Body of pancreas (tissue), 4 donors: Measurements from ENCODE around the gene SHF. TPM values are rescaled to one million over a fixed set of nuclear protein-coding genes. Genes with fewer than 3 reads are reported as not detected.
"Not testable (repeated sequence)": the region's sequence is repeated elsewhere in the genome, so short reads cannot be mapped to it uniquely, and the experiment has no call there.

Experiments used
- ATAC-seq: fragments of 150-250 bp; one replicate; pipeline ENCODE4 v1.9.1; 2016
- DNase-seq, 4 donors: peaks; one replicate each; pipeline ENCODE4 v3.0.0-alpha.2; 2019
- H3K27ac ChIP-seq, 4 donors: fragments of 200-600 bp; sonication (generic); 1 replicate in 3 of 4; 2 replicates in 1 of 4; pipeline versions ENCODE4 v1.5.1 to v1.6.1; 2016 to 2019; ENCODE audit warnings: mild to moderate bottlenecking in 1 of 4, mixed read lengths in 1 of 4, moderate library complexity in 1 of 4
- H3K27me3 ChIP-seq, 2 donors: fragments of 200-600 bp; sonication (generic); one replicate each; pipeline ENCODE4 v1.6.0; 2016; ENCODE audit warnings: mild to moderate bottlenecking in 1 of 2
- H3K36me3 ChIP-seq, 2 donors: fragments of 200-600 bp; sonication (generic); replicated peaks in 1 of 2; 2 replicates each; pipeline ENCODE4 v1.5.1; 2016; ENCODE audit warnings: low read depth in 2 of 2; ENCODE audit not compliant: insufficient read depth in 1 of 2
- H3K4me1 ChIP-seq: fragments of 200-600 bp; sonication (generic); one replicate; pipeline ENCODE4 v1.6.0; 2016
- H3K4me3 ChIP-seq, 2 donors: fragments of 200-600 bp; sonication (generic); 1 replicate in 1 of 2; 2 replicates in 1 of 2; pipeline ENCODE4 v1.5.1; 2016 to 2019
- H3K9me3 ChIP-seq, 3 donors: fragments of 200-600 bp; sonication (generic); 1 replicate in 2 of 3; 2 replicates in 1 of 3; pipeline ENCODE4 v1.5.1; 2016
- CTCF ChIP-seq, 7 experiments: fragments of 450-650 bp in 4 of 7; fragments of 200-600 bp in 3 of 7; sonication (generic) in 3 of 7; IDR thresholded peaks; one replicate each; pipeline ENCODE4 v1.5.1; 2016 to 2019; ENCODE audit warnings: antibody characterized with exemption in 7 of 7
- POLR2A ChIP-seq, 3 donors: fragments of 450-650 bp; IDR thresholded peaks; one replicate each; pipeline ENCODE4 v1.6.1; 2016; ENCODE audit warnings: antibody characterized with exemption in 3 of 3, mild to moderate bottlenecking in 2 of 3
- WGBS, 2 donors: methylation state at CpG; one replicate each; pipeline ENCODE4 v1.1.5; 2017; 5-methylcytosine and 5-hydroxymethylcytosine counted together
- intact Hi-C: fragments of 100-400 bp; cut with DNase I; formaldehyde crosslinking; loops from one replicate; pipeline ENCODE4 v1.15.1; 2023
- total RNA-seq, 2 donors: library from RNA; depleted of rRNA; stranded (reverse); fragments of >200 nt; gene quantifications; one replicate each; pipeline ENCODE4 v1.1.0, GENCODE V29; 2016

Gene SHF
- total RNA-seq, result 1 to 10 TPM; 2.0 to 2.9 TPM

DNA sequence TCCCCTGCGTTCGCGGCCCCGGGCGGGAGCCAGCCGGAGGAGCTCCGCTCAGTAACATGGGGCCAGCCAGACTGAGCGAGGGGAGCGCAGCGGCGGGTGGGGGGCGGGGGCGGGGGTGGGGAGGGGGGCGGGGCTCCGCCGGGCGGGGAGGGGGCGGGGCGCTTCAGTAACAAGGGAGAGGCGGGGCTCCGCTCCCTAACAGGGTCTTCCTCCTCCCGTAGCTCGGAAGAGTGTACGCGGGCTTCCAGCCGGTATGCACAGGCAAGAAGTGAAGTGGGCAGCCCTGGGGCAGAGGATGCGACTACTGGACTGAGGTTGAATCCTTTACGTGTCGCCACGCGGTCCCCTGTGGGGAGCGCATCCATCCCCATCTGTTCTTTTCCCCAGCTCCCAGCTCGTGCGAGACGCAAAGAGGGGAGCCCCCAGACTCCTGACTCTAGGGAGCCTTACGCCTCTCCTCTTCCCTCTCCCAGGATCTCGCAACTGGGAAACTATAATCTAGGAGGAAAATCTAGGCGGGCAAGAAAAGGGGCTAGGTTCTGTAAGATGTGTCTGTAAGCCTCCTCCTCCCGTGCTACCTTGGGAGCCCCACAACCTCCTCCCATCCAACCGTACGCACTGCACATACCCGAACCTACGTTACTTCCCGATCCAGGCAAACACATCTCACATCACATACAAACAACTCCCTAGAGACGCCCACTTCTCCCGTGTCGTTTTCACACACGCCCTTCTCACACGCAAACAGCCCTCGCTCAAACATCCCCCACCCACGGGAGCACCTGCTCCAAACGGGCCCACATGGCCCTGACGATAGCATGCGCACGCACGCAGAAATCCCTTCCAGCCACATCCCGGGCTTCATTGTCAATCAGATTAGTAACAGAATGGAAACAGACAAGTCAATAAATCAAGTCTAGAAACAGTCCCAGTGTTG is at the start of gene SHF:
Gene SHF, minus strand, starts transcription at position 73 of the 937 bp plus-strand sequence. Its CDS starts 15 bp downstream, at position 58.
- ATAC-seq, result peak; percentile 55
- no peaks in the 10 kb centered on the region for H3K9me3 ChIP-seq

GRCh38 chr15:45236806-45237205 is 49.0 kb upstream of the SHF start:
- H3K27me3 ChIP-seq, H3K4me3 ChIP-seq, H3K36me3 ChIP-seq, H3K4me1 ChIP-seq, DNase-seq, H3K27ac ChIP-seq, ATAC-seq, intact Hi-C loops: not testable (repeated sequence)
- 53 to 54% methylated on average over 6 of the region's 6 CpGs for WGBS, 2 donors
- H3K9me3 ChIP-seq, result peaks cover 0 to 19% (median 0%) of the 10 kb centered on the region in 3 donors

More for the DNA sequence above, at the start of gene SHF:
- intact Hi-C loops, result no loop called here
- H3K27me3 ChIP-seq, result no peaks in the 10 kb centered on the region
- H3K27ac ChIP-seq, result peak within 1 kb of the TSS in 1 of 4 donors; percentile 13
- WGBS, 2 donors, result 1 to 2% methylated on average over 32 to 57 of the region's 57 CpGs
- peak in 3 of 4 donors; percentile 44 to 64 (median 61) for DNase-seq
- H3K4me3 ChIP-seq, result peak within 1 kb of the TSS in 1 of 2 donors; percentile 2
- TF ChIP-seq CTCF (IDR thresholded peaks at IDR 0.05), result no peak
- peak in 1 of 3 donors; percentile 14 for TF ChIP-seq POLR2A (IDR thresholded peaks at IDR 0.05)
- H3K4me1 ChIP-seq, result peaks cover 15% of the 10 kb centered on the region
- H3K36me3 ChIP-seq, result no peaks in the 10 kb centered on the region

DNA sequence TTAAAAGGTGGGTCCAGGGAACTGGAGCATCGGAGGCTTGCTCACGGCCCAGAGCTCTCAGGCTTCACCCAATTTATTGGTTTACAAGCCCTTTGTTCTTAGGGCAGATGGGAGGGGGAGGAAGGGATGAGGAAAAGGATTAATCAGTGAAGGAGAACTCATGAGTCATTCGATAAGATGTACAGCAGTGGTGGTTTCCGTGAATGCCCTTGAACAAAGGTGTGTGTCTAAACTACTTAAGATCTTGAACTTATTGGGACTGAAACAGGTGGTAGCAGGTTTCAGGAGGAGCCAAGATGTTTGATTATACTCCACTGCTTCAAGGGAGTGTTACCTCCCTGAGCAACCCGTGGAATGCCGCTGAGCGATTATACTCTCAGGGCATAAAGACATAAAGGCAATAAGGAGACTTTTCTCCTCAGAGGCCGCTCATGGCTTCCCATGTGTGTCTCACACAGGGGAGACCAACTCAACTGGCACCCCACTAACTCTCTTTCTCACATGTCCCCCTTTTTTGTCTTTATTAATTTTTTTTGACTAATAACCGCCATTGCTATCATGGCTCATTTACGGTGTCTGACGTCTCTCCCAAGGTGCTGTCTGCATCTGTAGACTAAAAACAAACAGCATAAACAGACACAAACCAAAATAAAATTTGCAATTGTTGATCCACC is 46.9 kb upstream of the SHF start:
- Histone ChIP-seq H3K4me1 (no peaks in the 10 kb centered on the region), H3K36me3 (no peaks in the 10 kb centered on the region), H3K4me3 (no peak overlapping the region), H3K27ac (no peak overlapping the region), H3K27me3 (no peaks in the 10 kb centered on the region), H3K9me3 (peaks cover 0 to 8% (median 0%) of the 10 kb centered on the region in 3 donors)
- ATAC-seq, result no peak
- no peak for DNase-seq
- intact Hi-C loops, result no loop called here
- TF ChIP-seq CTCF (IDR thresholded peaks at IDR 0.05) (no peak), POLR2A (IDR thresholded peaks at IDR 0.05) (no peak)
- WGBS, 2 donors, result 66 to 75% methylated on average over 10 to 11 of the region's 11 CpGs

GRCh38 chr15:45231864-45232562 is 44.2 kb upstream of the SHF start:
- Histone ChIP-seq H3K4me1 (no peaks in the 10 kb centered on the region), H3K27me3 (no peaks in the 10 kb centered on the region), H3K4me3 (no peak overlapping the region), H3K9me3 (peaks cover 0 to 8% (median 0%) of the 10 kb centered on the region in 3 donors), H3K27ac (no peak overlapping the region), H3K36me3 (no peaks in the 10 kb centered on the region)
- DNase-seq (no peak), ATAC-seq (no peak)
- 92 to 95% methylated on average over 4 of the region's 4 CpGs for WGBS, 2 donors
- TF ChIP-seq POLR2A (IDR thresholded peaks at IDR 0.05) (no peak), CTCF (IDR thresholded peaks at IDR 0.05) (no peak)
- intact Hi-C loops, result no loop called here

DNA sequence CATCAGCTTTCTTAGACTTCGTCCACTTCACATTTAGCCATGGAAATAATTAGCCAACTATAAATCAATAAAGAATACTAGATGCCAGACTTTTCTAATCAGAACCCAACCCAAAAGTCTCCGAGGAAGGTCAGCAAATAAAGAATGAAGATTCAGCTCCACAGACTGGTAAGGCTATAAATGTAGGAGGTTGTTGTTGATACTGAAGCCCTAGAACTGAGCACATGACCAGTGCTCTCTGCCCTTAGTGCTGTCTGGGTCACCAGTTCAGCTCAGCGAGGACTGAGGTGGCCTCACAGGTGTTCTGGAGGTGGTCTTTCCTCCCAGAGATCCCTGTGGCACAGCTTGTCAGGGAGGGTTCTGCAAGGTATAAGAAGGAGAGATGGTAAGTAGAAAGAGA is 43.4 kb upstream of the SHF start:
- Histone ChIP-seq H3K9me3 (peaks cover 0 to 8% (median 0%) of the 10 kb centered on the region in 3 donors), H3K27me3 (no peaks in the 10 kb centered on the region), H3K4me3 (no peak overlapping the region), H3K4me1 (no peaks in the 10 kb centered on the region), H3K36me3 (no peaks in the 10 kb centered on the region), H3K27ac (no peak overlapping the region)
- 47 to 64% methylated on average over 3 of the region's 3 CpGs for WGBS, 2 donors
- ATAC-seq (no peak), DNase-seq (no peak)
- TF ChIP-seq POLR2A (IDR thresholded peaks at IDR 0.05) (no peak), CTCF (IDR thresholded peaks at IDR 0.05) (no peak)
- intact Hi-C loops, result no loop called here
